HG03439 (cell line): ENCODE results near the gene TAS2R31.

Experiments
- ATAC-seq: cut with Tn5 transposase; IDR thresholded peaks from one replicate; pipeline ENCODE4 v1.9.1; 2021; ENCODE audit warnings: mild to moderate bottlenecking, moderate library complexity; ENCODE audit not compliant: unreplicated experiment

TAS2R31 gene

GRCh38 chr12:11007608-11008007 is 23.6 kb downstream of the TAS2R31 start:
- ATAC-seq = no peak

- no peak for ATAC-seq
Observed at GRCh38 chr12:10998204-10998603, 33.0 kb downstream of the TAS2R31 start, which contains the start of gene TAS2R20. TAS2R20 (minus strand) TSS chr12:10998304; CDS start chr12:10997875, 429 bp downstream.

- no peak for ATAC-seq
Observed at GRCh38 chr12:10994307-10994706, 36.9 kb downstream of the TAS2R31 start.

GRCh38 chr12:10989107-10989506 is 42.1 kb downstream of the TAS2R31 start:
- no peak for ATAC-seq

- no peak for ATAC-seq
Observed at GRCh38 chr12:10986812-10987211, 44.4 kb downstream of the TAS2R31 start, which contains the start of gene TAS2R50. TAS2R50 (minus strand) TSS chr12:10986912; CDS start chr12:10986860, 52 bp downstream.

- no peak for ATAC-seq
Observed at GRCh38 chr12:10982244-10982643, 49.0 kb downstream of the TAS2R31 start.
